Endothelial cell of umbilical vein (primary cell): Measurements from ENCODE around the gene GNAT1. TPM values are rescaled to one million over a fixed set of nuclear protein-coding genes. Genes with fewer than 3 reads are reported as not detected.

Source experiments
- BruUV-seq: library from RNA; stranded (reverse); fragments of 400-500 nt; replicated peaks from 2 replicates; lab custom pipeline; 2021; lab: Mats Ljungman, UMichigan
- CTCF ChIA-PET: fragments of 300-600, 350-600 bp; sonication (Branson Sonifier 250); formaldehyde crosslinking; loops from one replicate; lab custom pipeline; 2021; ENCODE audit warnings: antibody characterized with exemption, inconsistent platforms; lab: Charles Lee
- POLR2A ChIA-PET: fragments of 300-600, 350-600 bp; sonication (Branson Sonifier 250); formaldehyde crosslinking; loops from one replicate; lab custom pipeline; 2021; ENCODE audit warnings: antibody characterized with exemption, inconsistent platforms; lab: Charles Lee
- DNase-seq: peaks from one replicate; pipeline ENCODE4 v3.0.0-alpha.2; 2011; ENCODE audit warnings: low read depth, low spot score
- FAIRE-seq: peaks from 2 replicates; lab custom pipeline; 2011; peaks lifted over from hg19 to GRCh38; lab: Jason Lieb, UNC
- H2AFZ ChIP-seq: 2 replicates; pipeline ENCODE4 v1.6.0; 2012; ENCODE audit warnings: low read depth, low read length, control low read depth, inconsistent platforms
- H3K27ac ChIP-seq: 2 replicates; pipeline ENCODE4 v1.5.1; 2011; ENCODE audit warnings: low read depth, mild to moderate bottlenecking, control low read depth, low read length, moderate library complexity; ENCODE audit not compliant: insufficient read depth
- H3K27me3 ChIP-seq, 2 experiments: 2 replicates each; pipeline versions ENCODE4 v1.6.0 to v1.6.1; 2011; ENCODE audit warnings: low read length in 2 of 2, mixed read lengths in 1 of 2; ENCODE audit not compliant: control insufficient read depth in 2 of 2, insufficient read depth in 2 of 2
- H3K36me3 ChIP-seq, 2 experiments: 2 replicates in 1 of 2; 3 replicates in 1 of 2; pipeline ENCODE4 v1.5.1; 2011; ENCODE audit warnings: low read length in 2 of 2, mild to moderate bottlenecking in 1 of 2, moderate library complexity in 1 of 2; ENCODE audit not compliant: control insufficient read depth in 2 of 2, insufficient read depth in 2 of 2; ENCODE audit errors: extremely low read depth in 1 of 2
- H3K4me1 ChIP-seq: 3 replicates; pipeline ENCODE4 v1.5.1; 2011; ENCODE audit warnings: mild to moderate bottlenecking, low read length; ENCODE audit not compliant: control insufficient read depth, insufficient read depth; ENCODE audit errors: extremely low read depth
- H3K4me2 ChIP-seq: 2 replicates; pipeline ENCODE4 v1.6.1; 2011; ENCODE audit warnings: low read length, control low read depth, mixed read lengths; ENCODE audit not compliant: insufficient read depth
- H3K4me3 ChIP-seq, 3 experiments: fragments of 200-600 bp in 1 of 3; sonication (generic), shearing (Covaris generic) in 1 of 3; replicated peaks in 1 of 3; 2 replicates each; pipeline ENCODE4 v1.5.1; 2011 to 2016; ENCODE audit warnings: control low read depth in 3 of 3, low read length in 3 of 3, mild to moderate bottlenecking in 2 of 3, inconsistent platforms in 1 of 3, low read depth in 1 of 3, moderate library complexity in 1 of 3; ENCODE audit not compliant: insufficient read depth in 1 of 3
- H3K79me2 ChIP-seq: 2 replicates; pipeline ENCODE4 v1.6.0; 2012; ENCODE audit warnings: low read length, inconsistent platforms; ENCODE audit not compliant: control insufficient read depth, insufficient read depth
- H3K9ac ChIP-seq: replicated peaks from 2 replicates; pipeline ENCODE3; 2011; ENCODE audit warnings: low read length, control low read depth; ENCODE audit not compliant: insufficient read depth; ENCODE audit errors: extremely low read depth
- H3K9me1 ChIP-seq: replicated peaks from 3 replicates; pipeline ENCODE4 v1.6.0; 2011; ENCODE audit warnings: mild to moderate bottlenecking, low read length; ENCODE audit not compliant: control insufficient read depth, insufficient read depth; ENCODE audit errors: extremely low read depth
- H3K9me3 ChIP-seq: replicated peaks from 2 replicates; pipeline ENCODE4 v1.5.1; 2012; ENCODE audit warnings: low read length, inconsistent platforms; ENCODE audit not compliant: control insufficient read depth, insufficient read depth
- H4K20me1 ChIP-seq: replicated peaks from 2 replicates; pipeline ENCODE3; 2011; ENCODE audit warnings: mild to moderate bottlenecking, low read length; ENCODE audit not compliant: control insufficient read depth, insufficient read depth; ENCODE audit errors: extremely low read depth
- CTCF ChIP-seq, 2 donors: IDR thresholded peaks; 1 replicate in 1 of 2; 2 replicates in 1 of 2; pipeline ENCODE4 v1.5.1; 2011; ENCODE audit warnings: low read length in 2 of 2, mild to moderate bottlenecking in 2 of 2, moderate library complexity in 2 of 2, control low read depth in 1 of 2, inconsistent platforms in 1 of 2, low read depth in 1 of 2; ENCODE audit not compliant: insufficient read depth in 1 of 2; ENCODE audit errors: extremely low read depth in 1 of 2
- EZH2 ChIP-seq: IDR thresholded peaks from 2 replicates; pipeline ENCODE4 v1.6.1; 2012; ENCODE audit warnings: borderline replicate concordance, low read depth, mild to moderate bottlenecking, moderate library complexity, low read length, inconsistent platforms; ENCODE audit not compliant: severe bottlenecking
- FOS ChIP-seq: IDR thresholded peaks from 2 replicates; pipeline ENCODE4 v1.6.1; 2011; ENCODE audit warnings: mild to moderate bottlenecking, low read length, moderate library complexity, borderline replicate concordance; ENCODE audit not compliant: insufficient read depth
- MAX ChIP-seq: IDR thresholded peaks from 2 replicates; pipeline ENCODE4 v1.6.1; 2011; ENCODE audit not compliant: insufficient read depth, insufficient read length
- MYC ChIP-seq: IDR thresholded peaks from one replicate; pipeline ENCODE4 v1.6.1; 2011; ENCODE audit warnings: mild to moderate bottlenecking, low read depth, low read length
- POLR2A ChIP-seq: IDR thresholded peaks from 2 replicates; pipeline ENCODE4 v1.6.1; 2012; ENCODE audit warnings: low read depth, mild to moderate bottlenecking, control low read depth, low read length
- POLR2AphosphoS5 ChIP-seq: IDR thresholded peaks from 2 replicates; pipeline ENCODE4 v1.6.1; 2012; ENCODE audit warnings: low read depth, mild to moderate bottlenecking, control low read depth, low read length, moderate library complexity; ENCODE audit not compliant: insufficient read depth
- dilution Hi-C: fragments of 300-500 bp; cut with MboI; formaldehyde crosslinking; loops from one replicate; pipeline ENCODE4 v1.15.0; 2019; ENCODE audit warnings: low sequenced_read_pairs; ENCODE audit not compliant: extremely low pct_ligation_motif_present
- intact Hi-C: fragments of 100-400 bp; cut with micrococcal nuclease; formaldehyde crosslinking; loops from one replicate; pipeline ENCODE4 v1.10.0; 2022
- polyA plus RNA-seq, 4 experiments: library from polyadenylated mRNA; depleted of rRNA in 3 of 4; stranded (reverse) in 3 of 4; unstranded in 1 of 4; fragments of >200 nt; gene quantifications; 2 replicates each; pipeline versions ENCODE4 v1.2.1 to v1.2.3, GENCODE V29; 2011 to 2012; ENCODE audit warnings: missing spikeins in 1 of 4
- total RNA-seq: library from RNA; stranded (reverse); gene quantifications from 2 replicates; pipeline ENCODE4 v1.2.3, GENCODE V29; 2021

Gene GNAT1
- total and polyA plus RNA-seq, 2 donors (not counting 3 experiments of a cell fraction or from before 2014, with no cell fraction given): 0.77 TPM; not detected in 1

- intact Hi-C loops: loop anchor here (1.0 to 5.0 kb wide), 4 partner anchors 18 to 68 kb away; partner anchors contain the start of gene SEMA3F
- Histone ChIP-seq H4K20me1 (no peaks in the 10 kb centered on the region), H3K27me3 (peaks cover 11 to 12% of the 10 kb centered on the region in 2 experiments), H2AFZ (no peak overlapping the region), H3K79me2 (no peaks in the 10 kb centered on the region), H3K4me1 (peaks cover 5% of the 10 kb centered on the region), H3K27ac (no peak overlapping the region), H3K9me1 (no peaks in the 10 kb centered on the region), H3K36me3 (peaks cover 0 to 29% of the 10 kb centered on the region in 2 experiments), H3K9me3 (no peaks in the 10 kb centered on the region), H3K4me3 (no peak overlapping the region), H3K9ac (no peak overlapping the region), H3K4me2 (no peak overlapping the region)
- FAIRE-seq (peak; percentile 95), DNase-seq (peak; percentile 81)
- dilution Hi-C loops: loop anchor here (10.0 kb wide), 1 partner anchor 74 kb away; no protein-coding TSS in a partner anchor
- POLR2A ChIA-PET: no interaction called here
- no TSS peak for BruUV-seq
- TF ChIP-seq CTCF (IDR thresholded peaks at IDR 0.05; ENCODE audit: extremely low read depth in 1 of 2, insufficient read depth in 1 of 2, low read depth in 1 of 2, low read length in 2 of 2) (peak; percentile 88 to 91), EZH2 (no peak), POLR2AphosphoS5 (peak; percentile 50)
- CTCF ChIA-PET: interaction anchor here (0.6 to 12.0 kb wide), 14 partner anchors 10 to 85 kb away, joined by 3 to 314 read pairs (median 4); no protein-coding TSS in a partner anchor
Observed at GRCh38 chr3:50189274-50189673, 2.1 kb upstream of the GNAT1 start.

- POLR2A ChIA-PET: interaction anchor here (0.6 to 0.7 kb wide), 2 partner anchors 37 to 260 kb away, joined by 3 to 4 read pairs; partner anchors contain the start of gene MON1A
Observed at GRCh38 chr3:50189989-50190388, 1.4 kb upstream of the GNAT1 start.

More at GRCh38 chr3:50189989-50190388, 1.4 kb upstream of the GNAT1 start:
- dilution Hi-C loops (loop anchor here (10.0 kb wide), 1 partner anchor 75 kb away; no protein-coding TSS in a partner anchor), intact Hi-C loops (loop anchor here (1.0 to 5.0 kb wide), 5 partner anchors 19 to 352 kb away; partner anchors contain the start of gene SEMA3F)
- Histone ChIP-seq H2AFZ (no peak overlapping the region), H3K79me2 (no peaks in the 10 kb centered on the region), H3K9me1 (no peaks in the 10 kb centered on the region), H3K4me2 (no peak overlapping the region), H3K9me3 (no peaks in the 10 kb centered on the region), H3K4me3 (no peak overlapping the region), H4K20me1 (no peaks in the 10 kb centered on the region), H3K27ac (no peak overlapping the region), H3K4me1 (peaks cover 5% of the 10 kb centered on the region), H3K36me3 (peaks cover 0 to 21% of the 10 kb centered on the region in 2 experiments), H3K27me3 (peaks cover 11 to 13% of the 10 kb centered on the region in 2 experiments), H3K9ac (no peak overlapping the region)
- no TSS peak for BruUV-seq
- no peak for FAIRE-seq
- DNase-seq: no peak
- no peak for TF ChIP-seq EZH2
- peak; percentile 21 for TF ChIP-seq POLR2A
- no peak for TF ChIP-seq FOS
- TF ChIP-seq CTCF (IDR thresholded peaks at IDR 0.05; ENCODE audit: extremely low read depth in 1 of 2, insufficient read depth in 1 of 2, low read depth in 1 of 2, low read length in 2 of 2): no peak
- TF ChIP-seq MAX: peak; percentile 44
- no peak for TF ChIP-seq MYC
- CTCF ChIA-PET: interaction anchor here (1.0 to 12.0 kb wide), 16 partner anchors 8 to 84 kb away, joined by 3 to 314 read pairs (median 5); no protein-coding TSS in a partner anchor
